Thoracic aorta endothelial cell (primary cell): Measurements from ENCODE around the gene HOXD3. TPM values are rescaled to one million over a fixed set of nuclear protein-coding genes. Genes with fewer than 3 reads are reported as not detected.
A peak's percentile ranks its signal among the peaks of the same experiment; 100 is the strongest.

Experiments used
- small RNA-seq: library from RNA; depleted of rRNA; stranded (forward); fragments of <200 nt; gene quantifications from one replicate; pipeline ENCODE3, GENCODE V24; 2012
- total RNA-seq: library from RNA; depleted of rRNA; stranded (reverse); fragments of >200 nt; gene quantifications from 2 replicates; pipeline ENCODE4 v1.2.3, GENCODE V29; 2012

The HOXD3 gene
- total RNA-seq = 11.2 TPM in 1 of 2 replicates, not detected in the other

DNA sequence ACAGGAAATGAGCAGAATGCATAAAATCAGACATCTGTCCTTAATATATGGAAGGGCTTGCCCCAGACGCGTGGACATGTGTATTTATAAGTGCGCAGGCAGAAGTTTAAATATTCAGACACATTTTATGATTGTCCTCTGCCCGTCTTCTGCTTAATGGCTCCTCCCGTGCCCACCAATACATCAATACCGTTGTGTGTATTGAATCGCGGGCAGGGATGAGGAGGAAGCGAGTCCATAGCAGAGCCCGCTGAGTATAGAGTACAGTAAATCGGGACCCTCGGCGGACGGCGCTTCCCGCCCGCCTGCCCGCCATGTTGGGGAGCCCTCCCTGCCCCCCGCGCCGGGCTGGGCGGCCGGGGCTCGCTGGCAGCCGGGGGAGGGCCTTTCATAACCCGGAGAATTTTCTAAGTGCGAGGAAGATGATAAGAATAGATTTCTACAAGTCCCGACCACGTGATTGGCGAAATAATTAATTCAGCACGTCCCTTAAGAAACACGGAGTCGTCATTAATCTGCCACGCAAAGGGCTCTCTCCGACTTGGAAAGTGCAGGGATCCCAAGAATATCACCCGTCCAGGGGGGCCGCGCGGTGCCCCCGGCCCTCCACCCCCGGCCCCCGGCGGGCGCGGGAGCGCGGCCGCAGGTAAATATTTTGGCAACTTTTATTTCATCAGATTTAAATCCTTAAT, at the start of gene HOXD3:
TSS of gene HOXD3 (plus strand) at position 501 of the 692 bp plus-strand sequence. CDS start 11,808 bp downstream, outside the sequence.

DNA sequence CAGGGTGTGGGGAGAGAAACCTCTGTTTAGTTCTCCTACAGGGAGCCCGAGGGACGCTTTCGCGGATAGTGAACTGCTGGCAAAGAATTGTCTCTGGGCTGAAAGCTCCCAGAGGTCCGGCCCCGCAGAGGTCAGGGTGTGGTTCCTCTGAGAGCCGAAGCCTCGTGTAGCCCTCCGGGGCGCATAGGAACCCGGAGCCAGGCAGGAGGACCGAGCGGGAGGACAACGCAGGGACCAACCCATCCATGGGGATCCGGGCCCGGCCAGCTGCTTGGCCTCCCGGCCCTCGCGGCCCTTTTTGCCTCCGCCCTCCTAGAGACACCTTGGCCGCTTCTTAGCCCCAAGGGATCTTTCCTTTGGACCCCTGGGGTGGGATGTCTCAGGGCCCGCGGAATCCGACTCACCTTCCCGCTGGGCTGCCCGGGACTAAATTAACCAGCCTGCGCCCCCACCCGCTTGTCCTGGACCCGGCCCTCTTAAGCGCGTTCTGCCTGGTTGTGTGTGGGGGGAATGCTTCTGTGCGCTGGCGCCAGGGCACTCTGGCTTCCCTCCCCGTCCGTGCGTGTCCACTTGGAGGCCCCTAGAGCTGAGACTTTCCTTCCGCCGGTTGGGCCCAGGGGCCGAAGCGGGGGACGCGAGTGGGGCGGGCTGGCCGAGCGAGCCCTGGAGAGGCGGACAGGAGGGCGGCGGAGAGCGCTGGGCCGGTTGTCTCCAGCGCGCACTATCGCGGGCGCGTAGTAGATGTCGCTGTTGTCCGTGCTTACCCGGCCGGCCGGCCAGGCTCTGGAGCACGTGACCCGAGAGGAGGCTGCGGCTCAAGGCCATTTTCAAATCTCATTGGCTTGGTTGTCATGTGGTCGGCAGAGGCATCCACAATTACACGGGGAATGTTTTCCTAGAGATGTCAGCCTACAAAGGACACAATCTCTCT, 41.0 kb upstream of the HOXD3 start, which contains the start of gene HOXD10:
TSS of gene HOXD10 (plus strand) at position 896 of the 931 bp plus-strand sequence. CDS start 56 bp downstream, outside the sequence.

DNA sequence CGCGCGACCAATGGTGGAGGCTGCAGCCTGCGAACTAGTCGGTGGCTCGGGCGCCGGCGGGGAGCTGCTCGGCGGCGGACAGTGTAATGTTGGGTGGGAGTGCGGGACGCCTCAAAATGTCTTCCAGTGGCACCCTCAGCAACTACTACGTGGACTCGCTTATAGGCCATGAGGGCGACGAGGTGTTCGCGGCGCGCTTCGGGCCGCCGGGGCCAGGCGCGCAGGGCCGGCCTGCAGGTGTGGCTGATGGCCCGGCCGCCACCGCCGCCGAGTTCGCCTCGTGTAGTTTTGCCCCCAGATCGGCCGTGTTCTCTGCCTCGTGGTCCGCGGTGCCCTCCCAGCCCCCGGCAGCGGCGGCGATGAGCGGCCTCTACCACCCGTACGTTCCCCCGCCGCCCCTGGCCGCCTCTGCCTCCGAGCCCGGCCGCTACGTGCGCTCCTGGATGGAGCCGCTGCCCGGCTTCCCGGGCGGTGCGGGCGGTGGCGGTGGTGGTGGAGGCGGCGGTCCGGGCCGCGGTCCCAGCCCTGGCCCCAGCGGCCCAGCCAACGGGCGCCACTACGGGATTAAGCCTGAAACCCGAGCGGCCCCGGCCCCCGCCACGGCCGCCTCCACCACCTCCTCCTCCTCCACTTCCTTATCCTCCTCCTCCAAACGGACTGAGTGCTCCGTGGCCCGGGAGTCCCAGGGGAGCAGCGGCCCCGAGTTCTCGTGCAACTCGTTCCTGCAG, 34.3 kb upstream of the HOXD3 start, which contains the start of gene HOXD9:
TSS of gene HOXD9 (plus strand) at position 37 of the 728 bp plus-strand sequence. CDS start at position 87, 50 bp downstream.

DNA sequence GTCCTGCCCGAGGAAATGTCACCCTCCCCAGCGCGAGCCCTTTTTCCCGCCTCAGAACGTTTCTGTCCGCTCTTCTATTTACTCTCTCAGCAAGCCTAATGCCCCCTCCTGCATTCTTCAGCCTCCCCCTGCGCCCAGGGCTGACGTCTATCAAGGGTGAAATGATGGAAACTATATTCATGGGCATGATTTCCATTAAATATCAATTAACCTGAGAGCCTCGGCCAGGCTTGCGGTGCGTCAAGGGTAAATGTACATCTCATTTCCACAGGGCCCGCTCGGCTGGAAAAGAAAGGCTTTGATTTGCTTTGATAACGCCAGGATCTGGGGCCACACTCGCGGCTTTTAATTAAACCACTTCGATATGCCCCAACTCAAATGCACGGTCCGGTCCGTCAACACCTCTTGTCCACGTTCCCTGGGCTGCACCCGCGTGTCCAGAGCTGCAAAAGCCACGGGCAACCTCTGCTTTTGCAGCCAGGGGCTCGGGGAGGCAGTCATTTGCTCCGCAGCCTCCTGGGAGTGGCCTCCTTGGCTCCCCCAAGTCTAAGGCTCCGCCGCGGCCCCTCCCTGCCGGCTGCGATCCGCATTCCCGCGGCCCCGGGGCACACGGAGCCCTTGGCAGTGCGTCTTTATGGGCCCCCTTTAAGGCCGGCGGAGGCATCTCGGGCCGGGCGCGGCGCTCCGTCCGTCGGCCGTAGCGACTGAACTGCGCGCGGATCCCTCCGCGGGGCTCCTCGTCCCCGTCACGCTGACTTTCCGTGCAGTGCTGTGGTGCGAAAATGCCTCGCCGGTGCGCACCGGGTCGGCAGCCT, 27.9 kb upstream of the HOXD3 start, which contains the start of gene HOXD8:
TSS of gene HOXD8 (plus strand) at position 724 of the 815 bp plus-strand sequence. CDS start 662 bp downstream, outside the sequence.

DNA sequence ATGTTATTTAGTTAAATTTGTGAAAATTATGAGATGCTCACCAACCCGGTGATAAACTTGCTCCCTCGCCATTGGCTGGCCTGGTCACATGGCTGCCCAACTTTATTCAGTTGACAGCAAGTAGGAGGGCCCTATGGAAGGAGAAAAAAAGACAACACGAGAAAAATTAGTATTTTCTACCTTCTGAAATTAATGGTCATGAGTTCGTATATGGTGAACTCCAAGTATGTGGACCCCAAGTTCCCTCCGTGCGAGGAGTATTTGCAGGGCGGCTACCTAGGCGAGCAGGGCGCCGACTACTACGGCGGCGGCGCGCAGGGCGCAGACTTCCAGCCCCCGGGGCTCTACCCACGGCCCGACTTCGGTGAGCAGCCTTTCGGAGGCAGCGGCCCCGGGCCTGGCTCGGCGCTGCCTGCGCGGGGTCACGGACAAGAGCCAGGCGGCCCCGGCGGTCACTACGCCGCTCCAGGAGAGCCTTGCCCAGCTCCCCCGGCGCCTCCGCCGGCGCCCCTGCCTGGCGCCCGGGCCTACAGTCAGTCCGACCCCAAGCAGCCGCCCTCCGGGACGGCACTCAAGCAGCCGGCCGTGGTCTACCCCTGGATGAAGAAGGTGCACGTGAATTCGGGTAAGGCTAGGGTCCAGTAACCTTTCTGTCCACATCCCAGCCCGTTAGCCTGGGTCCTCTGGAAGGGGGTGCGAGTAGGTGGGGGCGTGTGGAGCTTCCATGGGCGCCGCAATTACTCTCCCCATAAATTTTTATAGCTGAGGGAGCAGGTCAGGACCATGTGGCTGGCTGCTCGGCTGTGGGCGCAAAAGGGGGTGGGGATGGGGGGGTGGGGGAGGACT, 5.4 kb upstream of the HOXD3 start, which contains the start of gene HOXD4:
TSS of gene HOXD4 (plus strand) at position 109 of the 846 bp plus-strand sequence. CDS start at position 193, 84 bp downstream.

DNA sequence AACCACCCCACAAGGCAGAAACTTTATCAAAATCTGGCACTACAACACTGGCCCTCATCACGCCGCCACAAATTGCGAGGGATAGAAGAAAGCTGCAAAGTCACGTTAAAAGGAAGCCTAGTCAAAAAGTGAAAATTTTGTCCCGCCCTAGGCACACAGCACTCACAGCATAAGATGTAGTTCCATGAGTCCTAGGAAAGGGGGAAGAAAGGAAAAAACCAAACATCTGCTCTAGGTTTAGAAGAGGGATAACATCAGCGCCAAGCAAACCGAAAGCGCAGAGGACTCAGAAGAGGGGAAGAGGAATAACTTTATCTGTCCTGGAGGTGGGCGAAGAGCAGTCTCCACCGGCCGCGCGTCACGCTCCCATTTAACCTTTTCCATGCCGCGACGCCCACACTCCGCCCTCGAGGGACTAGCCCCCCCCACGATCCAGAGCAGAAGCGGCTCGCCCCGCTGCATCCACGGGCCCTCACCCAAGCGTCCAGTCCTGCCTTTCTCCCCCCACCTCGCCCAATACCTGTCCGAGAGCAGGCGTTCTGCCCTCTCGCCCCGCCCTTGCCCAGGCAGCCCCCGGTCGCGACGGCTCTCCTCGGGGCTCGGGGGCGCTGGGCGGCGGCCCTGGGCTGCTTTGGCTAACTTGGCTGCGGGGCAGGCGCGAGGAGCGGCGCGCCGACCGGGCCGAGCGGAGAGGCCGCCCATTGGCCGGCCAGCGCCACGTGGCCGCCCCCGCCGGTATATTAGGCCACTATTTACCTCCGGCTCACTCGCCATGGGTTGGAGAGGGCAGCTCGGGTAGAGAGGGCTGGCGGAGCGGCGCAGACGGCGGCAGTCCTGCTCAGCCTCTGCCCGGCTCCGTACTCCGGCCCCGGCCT, 31.0 kb downstream of the HOXD3 start, which contains the start of gene HOXD1:
TSS of gene HOXD1 (plus strand) at position 770 of the 875 bp plus-strand sequence. CDS start 134 bp downstream, outside the sequence.

Small RNA genes within 50 kb of the gene (small RNA-seq; reads per million reads assigned to genes)
- 22.1 reads per million, percentile 96 among the genes with 10 or more reads in this experiment for gene MIR10B

Other genes starting within 250 kb of the HOXD3 start
- gene LNPK, start 155.0 kb upstream of the HOXD3 start, total RNA-seq = 17.4 and 20.5 TPM in 2 replicates
- gene EVX2, start 73.3 kb upstream of the HOXD3 start, total RNA-seq = not detected in 2 replicates
- gene HOXD13, start 64.6 kb upstream of the HOXD3 start, total RNA-seq = not detected in 2 replicates
- gene HOXD12, start 57.5 kb upstream of the HOXD3 start, total RNA-seq = not detected in 2 replicates
- gene HOXD11, start 50.0 kb upstream of the HOXD3 start, total RNA-seq = not detected in 2 replicates
- not detected in 2 replicates for gene HOXD10, start 40.5 kb upstream of the HOXD3 start, total RNA-seq
- 2.0 TPM in 1 of 2 replicates, not detected in the other for gene HOXD9, start 34.6 kb upstream of the HOXD3 start, total RNA-seq
- 9.3 TPM in 1 of 2 replicates, not detected in the other for gene HOXD8, start 27.6 kb upstream of the HOXD3 start, total RNA-seq
- gene HOXD4, start 5.8 kb upstream of the HOXD3 start, total RNA-seq = 8.7 TPM in 1 of 2 replicates, not detected in the other
- 15.3 TPM in 1 of 2 replicates, not detected in the other for gene HOXD1, start 31.4 kb downstream of the HOXD3 start, total RNA-seq
- gene MTX2, start 112.1 kb downstream of the HOXD3 start, total RNA-seq = 21.8 and 23.6 TPM in 2 replicates